H1 (cell line): ENCODE data around the gene CFLAR. TPM values are rescaled to one million over a fixed set of nuclear protein-coding genes. Genes with fewer than 3 reads are reported as not detected.
A peak's percentile ranks its signal among the peaks of the same experiment; 100 is the strongest.

Experiments
- CTCF ChIA-PET: fragments of 300-600 bp; sonication (Branson Sonifier 250); formaldehyde crosslinking; loops from one replicate; lab custom pipeline; 2021; ENCODE audit not compliant: partially characterized antibody; lab: Charles Lee
- POLR2A ChIA-PET: fragments of 300-600 bp; sonication (Branson Sonifier 250); formaldehyde crosslinking; loops from one replicate; lab custom pipeline; 2021; ENCODE audit warnings: inconsistent platforms; ENCODE audit not compliant: partially characterized antibody; lab: Charles Lee
- DNase-seq, 2 experiments: peaks; one replicate each; pipeline versions ENCODE4 v3.0.0 to v3.0.0-alpha.2; 2010 to 2022; ENCODE audit warnings: low spot score in 2 of 2, low read depth in 1 of 2, mixed read lengths in 1 of 2
- FAIRE-seq: peaks from 2 replicates; lab custom pipeline; 2011; peaks lifted over from hg19 to GRCh38; lab: Jason Lieb, UNC
- H2AFZ ChIP-seq: 2 replicates; pipeline ENCODE4 v1.8.1; 2012; ENCODE audit warnings: low read length, inconsistent platforms
- H2AK5ac ChIP-seq: 2 replicates; pipeline ENCODE4 v1.6.1; 2013; ENCODE audit warnings: low read depth, low read length
- H2BK120ac ChIP-seq: replicated peaks from 2 replicates; pipeline ENCODE3; 2013; ENCODE audit warnings: low read depth, low read length, inconsistent platforms
- H2BK12ac ChIP-seq: 2 replicates; pipeline ENCODE4 v1.6.1; 2013; ENCODE audit warnings: low read depth, low read length
- H2BK15ac ChIP-seq: 2 replicates; pipeline ENCODE4 v1.6.1; 2013; ENCODE audit warnings: low read length
- H2BK20ac ChIP-seq: 2 replicates; pipeline ENCODE4 v1.6.1; 2013; ENCODE audit warnings: low read length
- H2BK5ac ChIP-seq: 2 replicates; pipeline ENCODE4 v1.6.1; 2013; ENCODE audit warnings: low read depth, low read length
- H3K14ac ChIP-seq: 2 replicates; pipeline ENCODE4 v1.6.1; 2013; ENCODE audit warnings: inconsistent platforms; ENCODE audit not compliant: insufficient read length
- H3K18ac ChIP-seq: 2 replicates; pipeline ENCODE4 v1.6.1; 2013; ENCODE audit warnings: low read length; ENCODE audit errors: extremely low read depth
- H3K23ac ChIP-seq: 2 replicates; pipeline ENCODE4 v1.6.1; 2013; ENCODE audit warnings: inconsistent platforms; ENCODE audit not compliant: insufficient read length
- H3K23me2 ChIP-seq: 2 replicates; pipeline ENCODE4 v1.6.1; 2013; ENCODE audit warnings: low read depth, low read length
- H3K27ac ChIP-seq: 2 replicates; pipeline ENCODE4 v1.6.1; 2011; ENCODE audit warnings: low read depth, low read length, inconsistent platforms
- H3K27me3 ChIP-seq, 4 experiments: replicated peaks in 1 of 4; 1 replicate in 1 of 4; 2 replicates in 3 of 4; pipeline versions ENCODE4 v1.6.1 to v1.8.1; 2011 to 2013; ENCODE audit warnings: low read length in 3 of 4, mild to moderate bottlenecking in 3 of 4, inconsistent platforms in 2 of 4, mixed read lengths in 2 of 4, moderate library complexity in 1 of 4; ENCODE audit not compliant: control insufficient read depth in 3 of 4, insufficient read depth in 3 of 4; ENCODE audit errors: extremely low read depth in 1 of 4
- H3K36me3 ChIP-seq, 4 experiments: 2 replicates each; pipeline versions ENCODE4 v1.6.1 to v1.8.1; 2011 to 2013; ENCODE audit warnings: mild to moderate bottlenecking in 4 of 4, low read length in 3 of 4, moderate library complexity in 2 of 4, control low read depth in 1 of 4, inconsistent platforms in 1 of 4; ENCODE audit not compliant: insufficient read depth in 4 of 4, control insufficient read depth in 2 of 4
- H3K4ac ChIP-seq: replicated peaks from 2 replicates; pipeline ENCODE3; 2013; ENCODE audit warnings: low read length, low read depth, mixed read lengths, inconsistent platforms; ENCODE audit not compliant: insufficient read length
- H3K4me1 ChIP-seq, 4 experiments: replicated peaks in 1 of 4; 1 replicate in 1 of 4; 2 replicates in 3 of 4; pipeline versions ENCODE4 v1.6.1 to v1.8.1; 2011 to 2013; ENCODE audit warnings: low read length in 3 of 4, inconsistent platforms in 2 of 4, mixed read lengths in 1 of 4; ENCODE audit not compliant: insufficient read depth in 4 of 4, control insufficient read depth in 3 of 4
- H3K4me2 ChIP-seq, 2 experiments: 2 replicates each; pipeline versions ENCODE4 v1.6.1 to v1.8.1; 2011 to 2013; ENCODE audit warnings: low read depth in 2 of 2, low read length in 2 of 2, control low read depth in 1 of 2, inconsistent platforms in 1 of 2, mild to moderate bottlenecking in 1 of 2; ENCODE audit not compliant: insufficient read depth in 1 of 2
- H3K4me3 ChIP-seq, 4 experiments: fragments of 200-600, 300-600 bp in 1 of 4; sonication (generic), shearing (Covaris generic), sonication (Bioruptor Twin) in 1 of 4; 2 replicates each; pipeline versions ENCODE4 v1.5.1 to v1.8.1; 2011 to 2016; ENCODE audit warnings: low read length in 4 of 4, low read depth in 3 of 4, control low read depth in 2 of 4, inconsistent platforms in 2 of 4, mild to moderate bottlenecking in 2 of 4, mixed read lengths in 1 of 4, moderate library complexity in 1 of 4; ENCODE audit not compliant: insufficient read depth in 2 of 4; ENCODE audit errors: extremely low read depth in 1 of 4
- H3K56ac ChIP-seq: replicated peaks from 2 replicates; pipeline ENCODE3; 2013; ENCODE audit warnings: low read depth, mild to moderate bottlenecking, mixed read lengths, low read length, inconsistent platforms; ENCODE audit not compliant: insufficient read length
- H3K79me1 ChIP-seq: 2 replicates; pipeline ENCODE4 v1.6.1; 2013; ENCODE audit warnings: low read depth, low read length, control low read depth
- H3K79me2 ChIP-seq, 2 experiments: 2 replicates each; pipeline versions ENCODE4 v1.6.1 to v1.8.1; 2012 to 2013; ENCODE audit warnings: low read length in 2 of 2, mild to moderate bottlenecking in 2 of 2, inconsistent platforms in 1 of 2; ENCODE audit not compliant: insufficient read depth in 2 of 2, control insufficient read depth in 1 of 2
- H3K9ac ChIP-seq, 4 experiments: replicated peaks in 1 of 4; 1 replicate in 1 of 4; 2 replicates in 3 of 4; pipeline versions ENCODE4 v1.6.1 to v1.8.1; 2011 to 2013; ENCODE audit warnings: low read depth in 3 of 4, low read length in 3 of 4, control low read depth in 2 of 4, mild to moderate bottlenecking in 2 of 4, moderate library complexity in 2 of 4, inconsistent platforms in 1 of 4; ENCODE audit errors: extremely low read depth in 1 of 4
- H3K9me3 ChIP-seq, 2 experiments: 2 replicates each; pipeline versions ENCODE4 v1.6.1 to v1.8.1; 2012 to 2013; ENCODE audit warnings: mild to moderate bottlenecking in 2 of 2, moderate library complexity in 2 of 2, control low read depth in 1 of 2, inconsistent platforms in 1 of 2, low read depth in 1 of 2, low read length in 1 of 2, mixed read lengths in 1 of 2; ENCODE audit not compliant: insufficient read depth in 2 of 2
- H4K20me1 ChIP-seq, 2 experiments: replicated peaks in 1 of 2; 2 replicates each; pipeline versions ENCODE3 to v1.8.1; 2011 to 2013; ENCODE audit warnings: inconsistent platforms in 2 of 2, low read length in 2 of 2, mild to moderate bottlenecking in 1 of 2; ENCODE audit not compliant: insufficient read depth in 2 of 2, control insufficient read depth in 1 of 2
- H4K5ac ChIP-seq: 2 replicates; pipeline ENCODE4 v1.6.1; 2013; ENCODE audit warnings: low read length, low read depth, mixed read lengths, inconsistent platforms; ENCODE audit not compliant: insufficient read length
- H4K8ac ChIP-seq: 2 replicates; pipeline ENCODE4 v1.8.0; 2013; ENCODE audit warnings: mild to moderate bottlenecking, moderate library complexity, low read length, inconsistent platforms; ENCODE audit not compliant: insufficient read depth; ENCODE audit errors: extremely low read depth
- H4K91ac ChIP-seq: replicated peaks from 2 replicates; pipeline ENCODE3; 2013; ENCODE audit warnings: low read length, mixed read lengths, inconsistent platforms; ENCODE audit not compliant: insufficient read length
- ATF3 ChIP-seq: IDR thresholded peaks from 2 replicates; pipeline ENCODE4 v1.6.1; 2011; ENCODE audit warnings: low read depth, mild to moderate bottlenecking, low read length; ENCODE audit not compliant: insufficient read depth
- CEBPB ChIP-seq: IDR thresholded peaks from 2 replicates; pipeline ENCODE4 v1.6.1; 2012; ENCODE audit warnings: low read depth, low read length
- CREB1 ChIP-seq: IDR thresholded peaks from 2 replicates; pipeline ENCODE4 v1.6.1; 2012; ENCODE audit warnings: inconsistent platforms
- MAX ChIP-seq: IDR thresholded peaks from 2 replicates; pipeline ENCODE4 v1.6.1; 2012; ENCODE audit warnings: inconsistent platforms
- RAD21 ChIP-seq, 2 experiments: IDR thresholded peaks in 1 of 2; conservative IDR thresholded peaks in 1 of 2; 2 replicates each; pipeline ENCODE4 v1.6.1; 2011; ENCODE audit warnings: low read depth in 2 of 2, low read length in 2 of 2, improper control_type of control experiment in 1 of 2, inconsistent platforms in 1 of 2, mild to moderate bottlenecking in 1 of 2, moderate library complexity in 1 of 2
- RBBP5 ChIP-seq: IDR thresholded peaks from 2 replicates; pipeline ENCODE4 v1.7.1; 2012; ENCODE audit warnings: low read depth, mild to moderate bottlenecking, inconsistent platforms, low read length, moderate library complexity, borderline replicate concordance
- RNF2 ChIP-seq: fragments of 200-900, 300-1000 bp; sonication (generic); IDR thresholded peaks from 2 replicates; pipeline ENCODE4 v1.7.1; 2016; ENCODE audit warnings: borderline replicate concordance, low read depth, mild to moderate bottlenecking, antibody characterized with exemption, low read length; ENCODE audit not compliant: poor library complexity, severe bottlenecking; ENCODE audit errors: missing control alignments
- ZNF274 ChIP-seq: IDR thresholded peaks from 2 replicates; pipeline ENCODE4 v1.7.0; 2012; ENCODE audit warnings: low read length, borderline replicate concordance; ENCODE audit errors: extremely low read depth
- WGBS, 2 experiments: shearing (Covaris generic) in 1 of 2; methylation state at CpG; one replicate each; pipeline versions ENCODE4 v1.1.6 to v1.1.7; 2013 to 2015; ENCODE audit warnings: low lambda C conversion rate in 2 of 2, mixed read lengths in 2 of 2, inconsistent platforms in 1 of 2, low coverage in 1 of 2, missing lambda C conversion rate in 1 of 2; ENCODE audit not compliant: insufficient replicate concordance in 2 of 2, insufficient coverage in 1 of 2, insufficient read length in 1 of 2; ENCODE audit errors: extremely low coverage in 1 of 2, missing lambda C conversion rate in 1 of 2; 5-methylcytosine and 5-hydroxymethylcytosine counted together
- polyA plus RNA-seq, 7 experiments: library from polyadenylated mRNA; depleted of rRNA in 3 of 7; stranded (reverse) in 5 of 7; unstranded in 2 of 7; fragments of >200 nt in 5 of 7; fragments of 200-250 nt in 2 of 7; gene quantifications; 1 replicate in 5 of 7; 2 replicates in 1 of 7; 4 replicates in 1 of 7; pipeline versions ENCODE4 v1.2.1 to v1.2.3, GENCODE V29; 2011 to 2013; ENCODE audit warnings: missing spikeins in 2 of 7, mixed read lengths in 2 of 7
- total RNA-seq: library from RNA; stranded (reverse); fragmentation: NEBNext Ultra II Directional; extraction: Animal tissue kit (Norgen Biotek cat#: 25700); gene quantifications from 2 replicates; pipeline ENCODE4 v1.2.1, GENCODE V29; 2021

The CFLAR gene
- total and polyA plus RNA-seq, 2 of the 8 experiments (the other 6 are each of a cell fraction or from before 2014, with no cell fraction given): 1.1 to 3.9 TPM

GRCh38 chr2:201172279-201172678 lies 56.3 kb downstream of the CFLAR start:
- H2AK5ac ChIP-seq: no peak overlapping the region
- peaks cover 0 to 5% of the 10 kb centered on the region in 2 experiments; a peak in 1 of 4 replicates for H3K9me3 ChIP-seq
- no peak overlapping the region for H3K23ac ChIP-seq
- H2BK120ac ChIP-seq: no peak overlapping the region
- POLR2A ChIA-PET: no interaction called here
- H3K36me3 ChIP-seq: no peaks in the 10 kb centered on the region
- no peaks in the 10 kb centered on the region for H3K79me2 ChIP-seq
- no peak overlapping the region for H2BK5ac ChIP-seq
- no peaks in the 10 kb centered on the region for H3K27me3 ChIP-seq
- H4K91ac ChIP-seq: no peak overlapping the region
- WGBS, 2 experiments: 86% methylated on average over 2 of the region's 2 CpGs; no CpG with 5 or more reads in 1 of the 2 experiments
- TF ChIP-seq ATF3 (no peak), RAD21 (IDR thresholded peaks at IDR 0.05 in 1 of 2, conservative IDR thresholded peaks at IDR 0.05 in 1 of 2; ENCODE audit: low read depth in 2 of 2, low read length in 2 of 2) (no peak), CREB1 (no peak), MAX (no peak), ZNF274 (no peak), RNF2 (no peak), RBBP5 (no peak), CEBPB (peak; percentile 9; the same call in 1 of the 2 replicates)
- H2BK20ac ChIP-seq: no peak overlapping the region
- FAIRE-seq (no peak), DNase-seq (no peak)
- H3K4me3 ChIP-seq: no peak overlapping the region
- H4K5ac ChIP-seq: no peak overlapping the region
- H3K14ac ChIP-seq: no peak overlapping the region
- H3K27ac ChIP-seq: no peak overlapping the region
- no peak overlapping the region for H3K4me2 ChIP-seq
- H3K79me1 ChIP-seq: no peaks in the 10 kb centered on the region
- no peaks in the 10 kb centered on the region for H4K20me1 ChIP-seq
- no peak overlapping the region for H3K4ac ChIP-seq
- no peaks in the 10 kb centered on the region for H3K4me1 ChIP-seq
- no peak overlapping the region for H3K9ac ChIP-seq
- no peak overlapping the region for H4K8ac ChIP-seq
- CTCF ChIA-PET: interaction anchor here (0.6 to 1.9 kb wide), 3 partner anchors 14 to 271 kb away, joined by 3 to 12 read pairs (median 3); no protein-coding TSS in a partner anchor
- H2BK12ac ChIP-seq: no peak overlapping the region
- H3K23me2 ChIP-seq: no peaks in the 10 kb centered on the region
- H3K56ac ChIP-seq: no peak overlapping the region
- H2AFZ ChIP-seq: no peak overlapping the region
- no peak overlapping the region for H2BK15ac ChIP-seq
- no peak overlapping the region for H3K18ac ChIP-seq
